ENCODE data around the gene HECW1. TPM values are rescaled to one million over a fixed set of nuclear protein-coding genes. Genes with fewer than 3 reads are reported as not detected.

HECW1 gene
- total RNA-seq, 2 experiments from 2014 or later: not detected

DNA sequence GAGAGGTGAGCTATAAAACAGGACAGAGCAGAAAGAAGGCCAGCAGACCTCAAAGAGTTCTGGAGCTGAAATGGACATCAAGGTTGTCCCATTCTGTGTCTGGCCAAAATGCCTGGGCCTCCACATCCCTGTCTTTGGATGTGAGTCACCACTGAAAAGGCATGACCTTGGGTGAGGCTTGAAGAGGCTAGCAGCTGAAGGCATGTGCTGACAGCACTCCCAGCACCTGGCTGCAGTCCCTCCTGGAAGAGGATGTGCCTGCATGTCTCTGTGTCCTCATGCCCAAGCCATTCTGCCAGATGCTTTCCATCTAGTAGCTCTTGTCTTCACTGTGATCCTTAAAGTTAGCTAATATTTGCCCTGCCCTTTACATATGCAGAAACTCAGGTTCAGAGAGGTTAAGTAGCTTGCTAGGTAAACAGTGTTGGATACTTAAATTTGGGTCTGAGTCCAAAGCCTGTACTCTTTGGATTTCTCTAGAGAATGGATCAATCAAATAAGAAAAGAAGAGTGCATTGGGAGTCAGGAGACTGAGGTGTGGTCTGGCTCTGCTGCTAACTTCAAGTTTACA is 35.8 kb downstream of the HECW1 start:
- DNase-seq (no peak), ATAC-seq (no peak)
- Mint-ChIP-seq H3K27me3 (peaks cover 16% of the 10 kb centered on the region), H3K4me3 (no peak overlapping the region), H3K36me3 (ENCODE audit: low read depth) (no peaks in the 10 kb centered on the region), H3K27ac (no peak overlapping the region), H3K9me3 (no peaks in the 10 kb centered on the region), H3K4me1 (ENCODE audit: low read depth) (no peaks in the 10 kb centered on the region)
- POLR2A ChIA-PET: interaction anchor here (0.6 kb wide), 1 partner anchor 82 kb away, joined by 3 read pairs; no protein-coding TSS in a partner anchor
- TF ChIP-seq, protein P1, sequence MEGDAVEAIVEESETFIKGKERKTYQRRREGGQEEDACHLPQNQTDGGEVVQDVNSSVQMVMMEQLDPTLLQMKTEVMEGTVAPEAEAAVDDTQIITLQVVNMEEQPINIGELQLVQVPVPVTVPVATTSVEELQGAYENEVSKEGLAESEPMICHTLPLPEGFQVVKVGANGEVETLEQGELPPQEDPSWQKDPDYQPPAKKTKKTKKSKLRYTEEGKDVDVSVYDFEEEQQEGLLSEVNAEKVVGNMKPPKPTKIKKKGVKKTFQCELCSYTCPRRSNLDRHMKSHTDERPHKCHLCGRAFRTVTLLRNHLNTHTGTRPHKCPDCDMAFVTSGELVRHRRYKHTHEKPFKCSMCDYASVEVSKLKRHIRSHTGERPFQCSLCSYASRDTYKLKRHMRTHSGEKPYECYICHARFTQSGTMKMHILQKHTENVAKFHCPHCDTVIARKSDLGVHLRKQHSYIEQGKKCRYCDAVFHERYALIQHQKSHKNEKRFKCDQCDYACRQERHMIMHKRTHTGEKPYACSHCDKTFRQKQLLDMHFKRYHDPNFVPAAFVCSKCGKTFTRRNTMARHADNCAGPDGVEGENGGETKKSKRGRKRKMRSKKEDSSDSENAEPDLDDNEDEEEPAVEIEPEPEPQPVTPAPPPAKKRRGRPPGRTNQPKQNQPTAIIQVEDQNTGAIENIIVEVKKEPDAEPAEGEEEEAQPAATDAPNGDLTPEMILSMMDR (IDR thresholded peaks at IDR 0.05): no peak
- intact Hi-C loops (cut with micrococcal nuclease): no loop called here
- CTCF ChIA-PET: no interaction called here

DNA sequence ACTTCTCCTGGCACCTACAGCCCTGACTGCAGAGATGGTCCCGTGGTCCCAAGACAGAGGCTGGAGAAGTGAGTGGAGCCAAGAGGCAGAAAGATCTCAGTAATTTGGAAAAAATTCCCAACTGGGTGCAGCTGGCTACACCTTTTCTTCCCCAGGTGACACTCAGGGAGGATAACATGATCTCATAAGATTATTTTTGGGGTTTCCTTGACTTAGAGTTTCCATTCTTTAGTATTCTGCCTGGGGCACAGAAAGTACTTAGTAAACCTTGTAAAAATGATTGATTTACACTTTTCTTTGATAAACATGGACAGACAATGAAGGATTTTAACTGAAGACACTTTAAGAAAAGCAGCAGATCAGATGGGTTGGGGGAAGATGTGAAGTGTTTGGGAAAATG is 38.6 kb downstream of the HECW1 start:
- Mint-ChIP-seq H3K4me3 (no peak overlapping the region), H3K27ac (no peak overlapping the region), H3K4me1 (ENCODE audit: low read depth) (no peaks in the 10 kb centered on the region), H3K36me3 (ENCODE audit: low read depth) (no peaks in the 10 kb centered on the region), H3K9me3 (no peaks in the 10 kb centered on the region), H3K27me3 (peaks cover 11% of the 10 kb centered on the region)
- TF ChIP-seq, protein P1 (IDR thresholded peaks at IDR 0.05): no peak
- ChIA-PET POLR2A (no interaction called here), CTCF (no interaction called here)
- ATAC-seq (no peak), DNase-seq (no peak)
- intact Hi-C loops (cut with micrococcal nuclease): no loop called here

DNA sequence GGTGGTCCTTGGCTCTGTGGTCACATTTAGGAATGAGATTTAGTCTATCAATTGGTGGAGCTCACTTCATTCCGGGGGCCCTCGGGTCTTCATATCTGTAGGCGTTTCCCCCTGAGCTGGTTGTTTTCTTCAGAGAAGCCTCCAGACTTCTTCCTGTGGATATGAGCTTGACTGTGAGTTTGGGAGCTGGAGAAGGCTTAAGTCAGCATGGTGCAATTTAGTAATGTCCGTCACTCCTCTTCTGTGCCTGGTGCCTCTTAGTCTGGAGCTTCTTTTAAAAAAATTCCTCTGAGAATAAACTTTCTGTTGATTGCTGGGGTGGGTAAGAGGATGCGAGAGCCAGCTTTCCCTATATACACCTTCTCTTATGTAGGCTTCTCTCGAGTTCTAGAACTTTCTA is 40.2 kb downstream of the HECW1 start:
- POLR2A ChIA-PET: no interaction called here
- intact Hi-C loops (cut with micrococcal nuclease): no loop called here
- no peak overlapping the region for H3K27ac Mint-ChIP-seq
- CTCF ChIA-PET: no interaction called here
- H3K4me3 Mint-ChIP-seq: no peak overlapping the region
- TF ChIP-seq, protein P1 (IDR thresholded peaks at IDR 0.05): no peak
- H3K9me3 Mint-ChIP-seq: no peaks in the 10 kb centered on the region
- H3K36me3 Mint-ChIP-seq (ENCODE audit: low read depth): no peaks in the 10 kb centered on the region
- ATAC-seq: no peak
- no peaks in the 10 kb centered on the region for H3K4me1 Mint-ChIP-seq (ENCODE audit: low read depth)
- peaks cover 5% of the 10 kb centered on the region for H3K27me3 Mint-ChIP-seq
- no peak for DNase-seq

DNA sequence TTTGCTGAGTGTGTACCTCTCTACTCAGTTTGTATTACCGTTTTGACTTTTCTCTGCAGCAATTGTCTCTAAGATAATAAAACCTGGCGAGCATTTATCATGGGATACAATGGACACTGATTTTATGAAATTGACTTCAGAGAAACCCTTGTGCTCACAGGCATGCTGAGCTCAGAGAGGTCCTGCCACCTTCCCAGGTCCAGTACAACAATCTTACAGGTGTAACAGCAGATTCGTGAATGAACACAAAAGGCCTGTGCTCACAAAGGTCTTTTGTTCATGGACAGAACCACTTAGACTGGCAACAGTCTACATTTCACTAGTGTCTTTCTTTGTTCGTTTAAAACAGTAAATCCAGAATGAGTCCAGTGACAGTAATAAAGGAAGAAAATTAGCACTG is 43.2 kb downstream of the HECW1 start:
- H3K27ac Mint-ChIP-seq: no peak overlapping the region
- TF ChIP-seq, protein P1 (IDR thresholded peaks at IDR 0.05): no peak
- H3K36me3 Mint-ChIP-seq (ENCODE audit: low read depth): no peaks in the 10 kb centered on the region
- intact Hi-C loops (cut with micrococcal nuclease): no loop called here
- H3K4me1 Mint-ChIP-seq (ENCODE audit: low read depth): no peaks in the 10 kb centered on the region
- no peaks in the 10 kb centered on the region for H3K27me3 Mint-ChIP-seq
- ChIA-PET CTCF (no interaction called here), POLR2A (no interaction called here)
- DNase-seq (no peak), ATAC-seq (no peak)
- no peaks in the 10 kb centered on the region for H3K9me3 Mint-ChIP-seq
- no peak overlapping the region for H3K4me3 Mint-ChIP-seq

DNA sequence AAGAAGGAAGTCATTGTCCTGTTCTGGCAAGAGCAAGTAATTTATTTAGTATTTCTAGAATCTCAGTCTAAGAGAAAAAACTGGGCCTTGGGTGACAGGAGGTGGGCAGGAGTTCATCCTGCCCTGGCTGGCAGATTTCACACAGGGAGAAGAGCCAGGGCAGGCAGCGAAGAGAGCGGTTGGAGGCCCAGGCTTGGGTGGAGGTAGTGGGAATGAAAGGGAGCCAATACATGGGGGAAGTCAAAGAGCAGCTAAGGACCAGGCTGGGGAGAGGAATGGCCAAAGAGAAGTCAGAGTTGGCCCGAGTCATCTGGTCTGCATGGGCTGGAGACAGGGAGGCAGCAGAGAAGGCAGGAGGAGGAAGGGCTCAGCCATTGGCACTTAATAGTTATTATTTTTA is 51.4 kb downstream of the HECW1 start:
- Mint-ChIP-seq H3K4me3 (no peak overlapping the region), H3K4me1 (ENCODE audit: low read depth) (no peaks in the 10 kb centered on the region), H3K27ac (no peak overlapping the region), H3K27me3 (peaks cover 5% of the 10 kb centered on the region), H3K9me3 (no peaks in the 10 kb centered on the region), H3K36me3 (ENCODE audit: low read depth) (no peaks in the 10 kb centered on the region)
- ATAC-seq: no peak
- no peak for DNase-seq
- ChIA-PET CTCF (no interaction called here), POLR2A (no interaction called here)
- TF ChIP-seq, protein P1 (IDR thresholded peaks at IDR 0.05): no peak
- intact Hi-C loops (cut with micrococcal nuclease): no loop called here

Data from activated CD8-positive, alpha-beta T cell treated with anti-CD3 and anti-CD28 coated beads for 36 hours (primary cell).